HFFc6 (cell line): ENCODE data around the gene PLG. TPM values are rescaled to one million over a fixed set of nuclear protein-coding genes. Genes with fewer than 3 reads are reported as not detected.
"Not testable (repeated sequence)": the region's sequence is repeated elsewhere in the genome, so short reads cannot be mapped to it uniquely, and the experiment has no call there.

Source experiments
- DNase-seq: peaks from one replicate; pipeline ENCODE4 v3.0.0-alpha.2; 2018
- H3K27ac Mint-ChIP-seq: 2 replicates; pipeline ENCODE4 v1.8.0; 2020; ENCODE audit warnings: mild to moderate bottlenecking, mixed read lengths
- H3K27me3 Mint-ChIP-seq: 2 replicates; pipeline ENCODE4 v1.8.0; 2021; ENCODE audit warnings: mild to moderate bottlenecking, moderate library complexity, mixed read lengths; ENCODE audit not compliant: insufficient read depth
- H3K36me3 Mint-ChIP-seq: 2 replicates; pipeline ENCODE4 v1.8.0; 2021; ENCODE audit warnings: low read depth, mixed read lengths
- H3K4me1 Mint-ChIP-seq: 2 replicates; pipeline ENCODE4 v1.8.0; 2020; ENCODE audit warnings: low read depth, mixed read lengths
- H3K4me3 Mint-ChIP-seq: 2 replicates; pipeline ENCODE4 v1.8.0; 2020; ENCODE audit warnings: mild to moderate bottlenecking, moderate library complexity, mixed read lengths
- H3K9me3 Mint-ChIP-seq: 2 replicates; pipeline ENCODE4 v1.8.0; 2020; ENCODE audit warnings: mild to moderate bottlenecking, mixed read lengths
- total RNA-seq, 6 experiments: library from RNA; stranded (reverse); fragmentation: NEBNext Ultra II Directional; extraction: Animal tissue kit (Norgen Biotek cat#: 25700); gene quantifications; 2 replicates in 1 of 6; 3 replicates in 5 of 6; pipeline ENCODE4 v1.2.3, GENCODE V29; 2021
- TF ChIP-seq, protein P1 (sequence below): fragments of 200-600 bp; sonication (generic); IDR thresholded peaks from 2 replicates; pipeline ENCODE4 v1.5.0; 2021; ENCODE audit warnings: antibody characterized with exemption, mild to moderate bottlenecking

The PLG gene
- total RNA-seq, 6 experiments from 2014 or later = not detected

DNA sequence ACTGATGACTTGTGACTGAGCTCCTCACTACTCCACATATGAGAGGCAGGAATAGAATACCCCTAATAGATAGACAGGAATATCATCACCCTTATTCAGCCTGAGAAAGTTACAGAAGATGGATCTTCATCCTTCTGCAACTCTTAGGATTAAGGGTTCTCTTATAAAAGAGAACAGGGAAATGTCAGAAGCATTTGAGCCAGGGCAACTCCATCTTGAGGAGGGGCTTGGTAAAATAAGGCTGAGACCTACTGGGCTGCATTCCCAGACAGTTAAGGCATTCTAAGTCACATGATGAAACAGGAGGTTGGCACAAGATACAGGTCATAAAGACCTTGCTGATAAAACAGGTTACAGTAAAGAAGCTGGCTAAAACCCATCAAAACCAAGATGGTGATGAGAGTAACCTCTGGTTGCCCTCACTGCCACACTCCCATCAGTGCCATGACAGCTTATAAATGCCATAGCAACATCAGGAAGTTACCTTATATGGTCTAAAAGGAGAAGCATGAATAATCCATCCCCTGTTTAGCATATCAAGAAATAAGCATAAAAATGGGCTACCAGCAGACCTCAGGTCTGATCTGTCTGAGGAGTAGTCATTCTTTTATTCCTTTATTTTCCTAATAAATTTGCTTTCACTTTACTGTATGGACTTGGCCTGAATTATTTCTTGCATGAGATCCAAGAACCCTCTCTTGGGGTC, 97.9 kb downstream of the PLG start:
- H3K36me3 Mint-ChIP-seq = no peaks in the 10 kb centered on the region
- peaks cover 43% of the 10 kb centered on the region for H3K9me3 Mint-ChIP-seq
- TF ChIP-seq, protein P1, sequence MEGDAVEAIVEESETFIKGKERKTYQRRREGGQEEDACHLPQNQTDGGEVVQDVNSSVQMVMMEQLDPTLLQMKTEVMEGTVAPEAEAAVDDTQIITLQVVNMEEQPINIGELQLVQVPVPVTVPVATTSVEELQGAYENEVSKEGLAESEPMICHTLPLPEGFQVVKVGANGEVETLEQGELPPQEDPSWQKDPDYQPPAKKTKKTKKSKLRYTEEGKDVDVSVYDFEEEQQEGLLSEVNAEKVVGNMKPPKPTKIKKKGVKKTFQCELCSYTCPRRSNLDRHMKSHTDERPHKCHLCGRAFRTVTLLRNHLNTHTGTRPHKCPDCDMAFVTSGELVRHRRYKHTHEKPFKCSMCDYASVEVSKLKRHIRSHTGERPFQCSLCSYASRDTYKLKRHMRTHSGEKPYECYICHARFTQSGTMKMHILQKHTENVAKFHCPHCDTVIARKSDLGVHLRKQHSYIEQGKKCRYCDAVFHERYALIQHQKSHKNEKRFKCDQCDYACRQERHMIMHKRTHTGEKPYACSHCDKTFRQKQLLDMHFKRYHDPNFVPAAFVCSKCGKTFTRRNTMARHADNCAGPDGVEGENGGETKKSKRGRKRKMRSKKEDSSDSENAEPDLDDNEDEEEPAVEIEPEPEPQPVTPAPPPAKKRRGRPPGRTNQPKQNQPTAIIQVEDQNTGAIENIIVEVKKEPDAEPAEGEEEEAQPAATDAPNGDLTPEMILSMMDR = no peak
- H3K4me1 Mint-ChIP-seq = no peaks in the 10 kb centered on the region
- H3K27ac Mint-ChIP-seq = no peak overlapping the region
- no peaks in the 10 kb centered on the region for H3K27me3 Mint-ChIP-seq
- no peak for DNase-seq
- H3K4me3 Mint-ChIP-seq = no peak overlapping the region

DNA sequence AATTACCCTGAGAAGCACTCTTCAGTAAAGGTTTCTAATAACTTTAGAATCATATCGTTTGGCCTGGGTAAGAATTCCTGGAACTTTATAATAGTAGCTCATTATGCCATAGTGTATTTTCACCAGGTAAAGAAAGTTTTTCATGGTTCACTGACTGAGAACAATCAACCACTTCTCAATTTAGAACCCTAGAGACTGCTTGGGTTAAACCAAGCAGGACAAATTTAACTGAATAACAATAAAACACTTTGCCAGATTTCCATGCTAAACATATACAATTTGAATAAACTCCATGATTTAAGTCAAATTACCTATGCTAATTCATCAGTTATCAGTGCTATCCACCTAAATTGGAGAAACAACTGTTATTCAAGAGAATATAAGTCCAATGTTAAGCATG, 99.4 kb downstream of the PLG start:
- H3K4me1 Mint-ChIP-seq = no peaks in the 10 kb centered on the region
- H3K27ac Mint-ChIP-seq = no peak overlapping the region
- no peak for DNase-seq
- H3K36me3 Mint-ChIP-seq = no peaks in the 10 kb centered on the region
- H3K9me3 Mint-ChIP-seq = peaks cover 43% of the 10 kb centered on the region
- TF ChIP-seq, protein P1 = no peak
- no peak overlapping the region for H3K4me3 Mint-ChIP-seq
- no peaks in the 10 kb centered on the region for H3K27me3 Mint-ChIP-seq

GRCh38 chr6:160802049-160802448, 100.0 kb downstream of the PLG start:
- not testable (repeated sequence) for H3K27me3 Mint-ChIP-seq, DNase-seq, H3K36me3 Mint-ChIP-seq, H3K4me3 Mint-ChIP-seq, H3K27ac Mint-ChIP-seq, H3K4me1 Mint-ChIP-seq
- H3K9me3 Mint-ChIP-seq = peaks cover 44% of the 10 kb centered on the region

Other genes with a start within 250 kb of the PLG start
- gene LPA, start 38.0 kb upstream of the PLG start, total RNA-seq = not detected